ENCODE data around the gene ZNF438.
"Not testable (repeated sequence)": the region's sequence is repeated elsewhere in the genome, so short reads cannot be mapped to it uniquely, and the experiment has no call there.

Gene ZNF438

GRCh38 chr10:30820261-30820991 lies 211.2 kb downstream of the ZNF438 start:
- DNase-seq: no peak

DNA sequence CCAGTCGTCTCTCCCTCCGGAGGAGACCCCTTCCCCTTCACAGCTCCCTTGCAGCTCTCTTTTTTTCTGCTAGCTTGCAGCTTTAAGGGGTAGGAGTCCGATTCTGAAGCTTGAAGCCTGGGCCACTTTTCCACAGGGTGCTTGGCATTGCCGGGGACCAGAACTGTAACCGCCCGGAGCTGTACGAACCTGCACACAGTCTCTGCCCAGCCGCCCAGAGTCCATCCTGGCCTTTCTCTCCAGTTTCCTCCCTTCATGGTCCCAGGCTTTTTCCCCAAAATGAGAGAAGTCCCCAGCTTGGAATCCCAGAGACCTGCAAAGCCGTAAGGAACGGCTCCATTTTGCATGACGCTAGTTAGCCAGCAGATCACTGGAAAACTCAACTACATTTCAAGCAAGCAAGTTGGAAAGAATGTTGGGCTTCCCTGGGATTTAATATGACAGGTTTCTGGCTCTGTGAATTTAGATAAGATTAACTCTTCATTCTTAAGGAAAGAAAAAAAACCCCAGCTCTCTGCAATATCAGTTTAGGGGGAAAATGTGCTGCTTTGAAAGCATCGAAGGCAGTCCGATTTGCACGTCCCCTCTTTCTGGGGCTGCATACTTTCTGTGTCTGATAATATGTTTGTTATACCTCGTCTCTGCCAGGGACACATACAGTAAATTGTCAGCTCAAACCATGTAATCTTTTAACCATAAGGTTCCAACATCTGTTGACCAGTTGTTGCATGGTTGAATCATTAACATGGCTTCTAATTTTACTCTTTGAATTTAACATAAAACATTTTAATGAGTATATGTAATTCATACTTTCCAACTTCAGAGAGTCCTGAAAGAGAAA lies 212.1 kb downstream of the ZNF438 start:
- DNase-seq: no peak

DNA sequence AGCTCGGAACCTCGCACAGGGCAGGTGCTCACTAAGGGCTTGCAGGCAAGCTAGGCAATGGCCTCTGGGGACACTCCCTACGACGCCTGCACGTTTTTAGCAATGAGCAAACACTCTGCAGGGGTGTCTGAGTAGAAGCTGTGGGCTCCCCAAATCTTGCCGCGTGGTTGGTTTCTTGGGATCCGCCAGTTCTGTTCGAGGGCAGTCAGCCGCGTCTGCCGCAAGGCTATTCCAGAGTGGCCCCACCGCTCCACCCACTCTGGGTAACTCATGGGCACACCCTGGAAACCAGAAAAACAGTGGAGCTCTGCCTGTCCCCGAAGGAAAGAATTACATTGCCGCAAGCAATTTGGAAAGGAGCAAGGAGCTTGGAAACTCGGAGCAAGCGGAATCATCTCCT lies 212.8 kb downstream of the ZNF438 start:
- no peak for DNase-seq

- DNase-seq: no peak
Observed at GRCh38 chr10:30818010-30818660, 213.5 kb downstream of the ZNF438 start.

GRCh38 chr10:30817541-30817940 lies 214.1 kb downstream of the ZNF438 start:
- DNase-seq: no peak

DNA sequence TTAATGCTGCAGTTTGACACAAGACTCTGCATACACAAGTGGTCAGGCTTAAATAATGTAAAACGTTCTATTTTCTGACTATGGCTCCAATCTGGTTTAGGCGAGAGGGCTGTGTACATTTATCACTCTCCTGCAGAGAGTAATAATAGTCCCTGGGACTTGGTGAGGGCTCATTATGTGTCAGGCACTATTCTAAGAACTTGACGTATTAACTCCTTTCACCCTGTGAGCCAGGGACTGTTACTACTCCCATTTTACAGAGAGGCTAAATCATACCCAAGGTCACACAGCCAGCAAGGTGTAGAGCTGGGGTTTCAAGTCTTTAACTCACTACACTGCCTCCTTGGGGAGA lies 214.9 kb downstream of the ZNF438 start:
- no peak for DNase-seq

- no peak for DNase-seq
Observed at GRCh38 chr10:30816159-30816819, 215.4 kb downstream of the ZNF438 start.

- DNase-seq: no peak
Observed at GRCh38 chr10:30813872-30814481, 217.7 kb downstream of the ZNF438 start.

DNA sequence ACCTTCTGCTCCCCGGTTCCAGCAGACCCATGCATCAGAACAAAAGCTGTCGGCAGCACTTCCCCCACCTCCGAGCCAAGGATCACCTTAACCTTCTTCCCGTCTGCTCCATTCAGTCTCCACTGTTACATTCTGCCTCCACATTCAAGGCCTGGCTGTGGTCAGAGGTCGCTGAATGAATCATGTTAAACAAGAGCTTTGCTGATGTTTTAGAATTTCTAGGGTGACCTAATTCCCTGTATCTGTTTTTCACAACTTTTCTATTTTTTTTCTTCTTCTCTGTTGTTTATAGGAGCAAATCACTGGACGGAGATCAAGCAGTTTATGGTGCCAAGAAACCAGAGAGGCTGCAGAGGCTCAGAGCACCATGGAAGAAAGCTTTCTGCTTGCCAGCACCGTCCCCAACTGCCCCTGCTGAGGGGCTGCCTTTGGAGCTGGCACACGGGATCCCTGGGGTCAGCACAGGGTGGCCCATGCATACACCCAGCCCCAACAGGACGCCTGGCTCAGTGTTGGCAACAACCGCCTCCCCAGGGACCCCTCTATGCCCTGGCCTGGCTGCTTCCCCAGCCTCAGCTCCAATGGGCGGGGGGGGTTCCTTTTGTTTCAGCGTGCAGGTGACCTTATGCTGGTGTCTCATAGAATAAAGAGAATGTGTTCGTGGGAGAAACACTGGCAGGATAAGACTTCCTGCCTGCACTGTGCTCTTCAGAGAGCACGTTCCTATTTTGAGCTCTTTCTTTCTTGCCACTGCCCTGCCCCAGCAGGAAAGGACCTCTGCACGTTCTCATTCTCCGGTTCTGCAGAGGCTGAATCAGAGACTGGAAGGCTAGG lies 219.4 kb downstream of the ZNF438 start:
- DNase-seq: no peak

DNA sequence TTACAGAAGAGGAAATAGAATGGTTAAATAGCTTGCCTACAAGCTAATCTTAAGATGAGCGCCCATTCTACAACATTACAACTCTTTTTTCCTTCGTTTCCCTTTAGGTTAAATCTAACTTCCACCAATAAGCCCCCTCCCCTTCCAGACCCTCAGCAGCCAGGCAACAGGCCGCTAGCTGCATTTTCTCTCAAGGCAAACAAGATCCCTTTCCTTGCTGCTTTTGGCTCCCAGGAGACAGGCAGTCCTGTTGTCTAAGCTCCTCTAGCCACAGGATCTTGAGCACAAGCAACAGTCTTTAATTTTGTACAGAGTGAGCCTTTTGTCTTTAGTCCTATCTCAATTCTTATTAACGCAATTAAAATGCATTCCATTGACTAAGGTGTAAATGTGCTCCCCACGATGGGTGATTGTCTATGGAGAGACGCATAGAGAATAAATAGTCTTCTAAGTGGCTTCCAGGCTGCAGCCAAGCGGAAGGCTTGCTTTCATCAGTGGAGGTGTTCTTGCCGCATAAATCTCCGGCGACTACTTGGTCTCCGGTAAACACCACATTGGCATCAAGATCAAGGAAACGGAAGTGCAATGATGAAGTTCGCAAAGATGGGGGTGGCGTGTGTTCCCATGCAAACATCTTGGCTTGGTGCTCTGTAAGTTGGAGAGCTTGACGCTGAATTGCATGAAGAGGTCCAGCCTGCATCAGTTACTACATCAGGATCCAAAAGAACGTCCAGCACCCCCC lies 220.2 kb downstream of the ZNF438 start:
- no peak for DNase-seq

GRCh38 chr10:30810416-30810815 lies 221.2 kb downstream of the ZNF438 start:
- no peak for DNase-seq

DNA sequence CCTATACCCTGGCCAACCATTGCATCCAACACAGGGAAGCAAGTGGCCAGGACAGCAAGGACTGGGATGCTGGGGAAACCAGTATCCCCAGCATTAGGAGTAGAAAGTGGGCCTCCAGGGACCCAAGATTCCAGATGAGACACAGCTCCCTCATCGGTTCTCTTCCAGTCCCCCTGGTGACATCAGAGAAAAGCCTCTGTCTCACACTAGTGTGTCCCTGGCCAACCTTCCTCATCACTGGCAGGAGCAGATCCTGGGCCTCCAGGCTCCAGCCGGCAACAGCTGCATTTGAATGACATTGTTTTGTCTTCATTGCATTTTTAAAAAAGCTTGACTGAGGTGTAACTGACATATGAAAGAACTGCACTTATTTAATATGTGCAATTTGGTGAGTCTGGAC lies 224.8 kb downstream of the ZNF438 start:
- no peak for DNase-seq

GRCh38 chr10:30805061-30805460 lies 226.6 kb downstream of the ZNF438 start:
- DNase-seq: no peak

DNA sequence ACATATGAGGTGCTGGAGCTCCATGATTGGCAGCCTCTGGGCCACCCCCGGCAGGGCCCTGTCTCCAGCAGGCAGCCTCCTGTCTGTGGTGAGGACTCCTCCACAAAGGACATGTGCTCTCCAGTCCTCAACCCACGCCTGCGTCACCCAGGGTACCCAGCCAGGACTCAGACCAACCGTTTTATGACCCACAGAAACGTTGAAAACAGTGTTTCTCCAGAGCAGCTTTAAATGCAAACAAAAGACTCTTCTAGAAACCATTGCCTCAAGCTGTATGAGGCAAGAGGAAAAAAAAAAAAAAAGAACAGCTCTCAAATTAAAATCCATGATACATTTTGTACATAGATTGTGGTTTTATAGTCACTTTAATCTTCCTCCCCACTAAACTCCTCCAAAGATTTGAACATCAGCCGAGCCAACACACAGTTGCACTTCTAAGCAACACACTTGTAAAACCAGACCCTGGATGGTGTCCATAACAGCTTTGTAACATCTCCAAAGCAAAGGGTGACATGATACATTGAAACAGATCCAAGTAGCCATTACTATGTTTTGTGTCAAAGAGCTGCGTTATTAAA lies 227.1 kb downstream of the ZNF438 start:
- no peak for DNase-seq

- DNase-seq: no peak
Observed at GRCh38 chr10:30803892-30804322, 227.8 kb downstream of the ZNF438 start.

GRCh38 chr10:30803058-30803457 lies 228.6 kb downstream of the ZNF438 start:
- no peak for DNase-seq

GRCh38 chr10:30800368-30800767 lies 231.3 kb downstream of the ZNF438 start:
- no peak for DNase-seq

DNA sequence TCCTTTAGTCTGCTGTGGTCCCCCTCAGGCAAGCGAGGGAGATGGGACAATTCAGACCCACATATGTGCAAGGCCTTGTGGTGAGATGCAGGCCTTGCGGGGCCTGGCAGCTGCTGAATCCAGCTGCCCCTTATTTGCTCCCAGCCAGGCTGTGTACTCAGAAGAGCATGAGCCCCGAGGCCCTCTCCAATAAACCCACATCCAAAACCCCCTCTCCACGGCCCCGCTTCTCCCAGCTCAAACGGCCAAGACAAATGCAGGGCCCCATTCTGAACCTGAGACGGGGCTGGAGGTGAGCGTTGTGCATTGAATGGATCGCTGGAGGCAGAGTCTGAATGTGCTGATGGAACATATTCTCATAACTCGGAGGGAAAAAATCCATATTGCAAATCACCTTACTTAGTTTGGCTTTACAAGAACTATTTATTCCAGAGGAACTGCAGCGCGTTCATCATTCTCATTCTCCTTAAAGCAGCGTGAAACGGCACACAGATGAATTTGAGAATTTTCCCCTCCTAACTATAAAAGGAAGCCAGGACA lies 232.9 kb downstream of the ZNF438 start:
- no peak for DNase-seq

DNA sequence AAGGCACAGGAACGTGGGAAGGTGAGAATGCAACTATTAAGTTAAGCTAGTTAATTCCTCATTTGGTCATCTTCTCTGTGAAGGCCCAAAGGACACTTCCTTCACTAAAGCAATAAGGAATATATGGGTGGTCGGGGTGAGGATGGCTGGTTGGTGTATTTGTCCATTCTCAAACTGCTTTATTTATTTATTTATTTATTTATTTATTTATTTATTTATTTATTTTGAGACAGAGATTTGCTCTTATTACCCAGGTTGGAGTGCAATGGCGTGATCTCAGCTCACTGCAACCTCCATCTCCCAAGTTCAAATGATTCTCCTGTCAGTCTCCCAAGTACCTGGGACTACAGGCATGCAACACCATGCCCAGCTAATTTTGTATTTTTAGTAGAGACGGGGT lies 236.6 kb downstream of the ZNF438 start:
- not testable (repeated sequence) for DNase-seq

All from NCI-H1694 (cell line).